Measurements from ENCODE around the gene GFAP.
A peak's percentile ranks its signal among the peaks of the same experiment; 100 is the strongest.

GFAP gene

DNA sequence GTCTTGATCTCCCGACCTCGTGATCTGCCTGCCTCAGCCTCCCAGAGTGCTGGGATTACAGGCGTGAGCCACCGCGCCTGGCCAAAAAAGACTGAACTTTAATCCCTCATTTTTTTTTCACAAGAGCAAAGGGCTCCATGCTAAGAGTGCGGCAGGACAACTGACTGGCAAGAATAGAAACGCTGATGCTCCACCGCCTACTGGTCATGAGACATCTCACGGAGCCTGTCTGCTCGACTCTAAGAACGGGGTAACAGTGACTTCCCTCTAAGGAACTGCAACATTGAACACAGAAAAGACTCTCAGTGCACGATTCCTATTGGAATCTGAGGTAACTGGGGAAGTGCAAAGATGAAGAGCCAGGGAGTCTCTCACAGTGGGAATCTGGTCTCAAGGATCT, 43.7 kb downstream of the GFAP start:
- peaks cover 10% of the 10 kb centered on the region for H3K36me3 Mint-ChIP-seq
- H3K4me1 Mint-ChIP-seq = no peaks in the 10 kb centered on the region
- H3K27ac Mint-ChIP-seq = no peak overlapping the region
- H3K4me3 Mint-ChIP-seq = no peak overlapping the region
- no peaks in the 10 kb centered on the region for H3K27me3 Mint-ChIP-seq
- no peaks in the 10 kb centered on the region for H3K9me3 Mint-ChIP-seq

DNA sequence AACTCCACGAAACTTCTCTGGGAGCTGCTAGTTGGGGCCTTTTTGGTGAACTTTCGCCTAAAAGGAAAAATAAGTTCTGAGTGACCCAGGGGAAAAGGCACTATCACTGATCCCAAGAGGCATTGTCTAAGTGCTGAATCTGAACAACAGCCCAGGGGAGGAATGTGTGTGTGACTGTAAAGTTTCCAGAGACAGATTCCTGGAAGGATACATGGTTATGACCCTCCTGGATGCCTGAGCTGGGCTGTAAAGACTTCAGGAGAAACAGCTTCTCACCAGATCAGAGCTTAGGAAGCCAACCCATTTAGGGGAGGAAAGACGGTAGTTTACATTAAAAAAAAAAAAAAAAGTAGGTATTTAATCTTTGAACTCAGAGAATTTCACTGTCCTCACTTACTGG, 47.5 kb downstream of the GFAP start:
- Mint-ChIP-seq H3K9me3 (no peaks in the 10 kb centered on the region), H3K4me1 (no peaks in the 10 kb centered on the region), H3K36me3 (peaks cover 13% of the 10 kb centered on the region), H3K27me3 (no peaks in the 10 kb centered on the region), H3K27ac (no peak overlapping the region), H3K4me3 (no peak overlapping the region)

DNA sequence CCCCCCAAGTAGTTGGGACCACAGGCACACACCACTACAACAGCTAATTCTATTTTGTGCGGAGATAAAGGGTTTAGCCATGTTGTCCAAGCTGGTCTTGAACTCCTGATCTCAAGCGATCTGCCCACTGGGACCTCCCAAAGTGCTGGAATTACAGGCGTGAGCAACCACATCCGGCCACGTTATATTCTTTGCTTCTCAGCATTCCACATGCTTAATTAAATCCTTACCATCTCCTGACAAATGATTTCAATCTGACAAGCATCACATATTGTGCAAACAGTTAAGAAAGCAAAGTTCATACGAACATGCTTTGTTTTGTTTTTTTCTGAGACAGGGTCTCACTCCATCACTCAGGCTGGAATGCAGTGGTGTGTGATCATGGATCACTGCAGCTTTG, 49.4 kb downstream of the GFAP start:
- Mint-ChIP-seq H3K4me3 (no peak overlapping the region), H3K27ac (no peak overlapping the region), H3K9me3 (no peaks in the 10 kb centered on the region), H3K27me3 (no peaks in the 10 kb centered on the region), H3K36me3 (peaks cover 15% of the 10 kb centered on the region), H3K4me1 (no peaks in the 10 kb centered on the region)

DNA sequence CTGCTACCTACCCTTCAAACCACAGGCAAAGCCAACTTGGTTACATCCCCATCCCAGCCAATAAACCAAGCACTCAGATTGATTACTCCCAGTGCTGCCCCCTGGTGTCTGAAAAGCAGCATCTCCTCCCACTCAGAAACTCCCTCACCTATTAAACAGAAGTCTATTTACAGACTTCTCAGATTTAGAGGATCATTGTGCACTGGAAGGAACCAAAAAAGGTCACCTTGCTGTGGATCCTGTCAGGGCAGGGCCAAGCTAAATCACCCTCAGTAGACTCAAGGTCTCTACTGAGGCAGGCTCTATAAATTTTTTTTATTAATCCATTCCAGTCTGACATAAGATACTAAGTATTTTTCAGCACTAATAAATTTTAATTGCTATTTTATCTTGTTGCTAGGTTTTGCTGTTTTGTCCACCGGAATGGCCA, 50.1 kb downstream of the GFAP start:
- no peak overlapping the region for H3K27ac Mint-ChIP-seq
- H3K9me3 Mint-ChIP-seq = no peaks in the 10 kb centered on the region
- H3K4me3 Mint-ChIP-seq = no peak overlapping the region
- no peaks in the 10 kb centered on the region for H3K27me3 Mint-ChIP-seq
- H3K36me3 Mint-ChIP-seq = peaks cover 12% of the 10 kb centered on the region
- H3K4me1 Mint-ChIP-seq = no peaks in the 10 kb centered on the region

GRCh38 chr17:44864831-44865230, 50.5 kb downstream of the GFAP start:
- H3K36me3 Mint-ChIP-seq = peaks cover 12% of the 10 kb centered on the region
- no peaks in the 10 kb centered on the region for H3K9me3 Mint-ChIP-seq
- no peaks in the 10 kb centered on the region for H3K4me1 Mint-ChIP-seq
- no peak overlapping the region for H3K27ac Mint-ChIP-seq
- no peak overlapping the region for H3K4me3 Mint-ChIP-seq
- H3K27me3 Mint-ChIP-seq = no peaks in the 10 kb centered on the region

DNA sequence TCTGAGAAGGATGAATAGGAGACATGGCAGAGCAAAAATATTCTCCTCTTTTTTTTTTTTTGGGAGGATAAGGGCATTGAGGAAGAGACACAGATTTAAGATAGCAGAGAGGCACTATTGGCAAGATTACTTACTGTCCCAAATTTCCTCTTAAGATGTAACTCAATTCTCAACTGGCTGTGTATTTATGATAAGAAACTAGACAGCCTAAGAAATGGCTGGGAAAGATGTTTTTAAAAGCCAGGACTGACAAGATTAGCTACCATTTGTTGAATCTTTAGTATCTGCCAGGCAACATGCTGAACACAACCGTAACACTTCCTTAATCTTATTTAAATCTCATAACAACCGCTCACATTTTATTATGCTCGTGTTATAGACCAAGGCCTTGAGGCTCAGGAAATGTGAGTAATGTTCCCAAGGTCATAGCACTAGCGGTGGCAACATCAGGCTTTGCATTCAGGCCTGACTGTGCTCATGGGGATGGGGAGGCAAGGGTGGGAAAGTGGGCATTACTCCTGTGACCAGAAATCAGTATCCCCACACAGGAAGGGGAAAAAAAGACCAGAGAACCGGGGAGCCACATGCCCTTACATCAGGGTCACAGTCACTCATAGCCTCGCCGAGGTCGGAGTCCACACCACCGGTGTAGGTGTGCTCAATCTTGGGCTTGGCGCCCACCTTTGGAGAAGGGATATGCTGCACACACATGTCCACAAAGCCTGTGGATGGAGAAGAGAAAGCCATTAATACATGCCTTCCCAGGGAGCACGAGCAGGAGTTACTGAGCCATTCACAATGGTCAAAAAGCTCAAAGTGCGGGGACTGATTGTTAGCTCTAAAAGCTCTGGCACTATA, 52.0 kb downstream of the GFAP start:
- Mint-ChIP-seq H3K4me1 (no peaks in the 10 kb centered on the region), H3K27me3 (no peaks in the 10 kb centered on the region), H3K4me3 (no peak overlapping the region), H3K36me3 (peaks cover 7% of the 10 kb centered on the region), H3K9me3 (no peaks in the 10 kb centered on the region), H3K27ac (no peak overlapping the region)

- Mint-ChIP-seq H3K36me3 (peaks cover 7% of the 10 kb centered on the region), H3K9me3 (no peaks in the 10 kb centered on the region), H3K4me3 (no peak overlapping the region), H3K4me1 (no peaks in the 10 kb centered on the region), H3K27me3 (no peaks in the 10 kb centered on the region), H3K27ac (no peak overlapping the region)
These were observed 52.9 kb downstream of the GFAP start for GRCh38 chr17:44862278-44862914.

GRCh38 chr17:44859701-44860100, 55.6 kb downstream of the GFAP start:
- Mint-ChIP-seq H3K27ac (no peak overlapping the region), H3K4me3 (no peak overlapping the region), H3K27me3 (no peaks in the 10 kb centered on the region)

GRCh38 chr17:44854192-44854591, 61.1 kb downstream of the GFAP start:
- peak overlapping the region; percentile 83 for H3K27ac Mint-ChIP-seq
- H3K36me3 Mint-ChIP-seq = peaks cover 15% of the 10 kb centered on the region
- H3K4me3 Mint-ChIP-seq = no peak overlapping the region
- H3K9me3 Mint-ChIP-seq = no peaks in the 10 kb centered on the region
- no peaks in the 10 kb centered on the region for H3K4me1 Mint-ChIP-seq
- H3K27me3 Mint-ChIP-seq = no peaks in the 10 kb centered on the region

More at GRCh38 chr17:44859701-44860100, 55.6 kb downstream of the GFAP start:
- Mint-ChIP-seq H3K36me3 (peaks cover 14% of the 10 kb centered on the region), H3K4me1 (no peaks in the 10 kb centered on the region), H3K9me3 (no peaks in the 10 kb centered on the region)
